Measurements from ENCODE around the gene AZI2. TPM values are rescaled to one million over a fixed set of nuclear protein-coding genes. Genes with fewer than 3 reads are reported as not detected.

The AZI2 gene
- total RNA-seq, 1 experiment from 2014 or later = 27.0 TPM

- H3K27me3 ChIP-seq (ENCODE audit: control insufficient read depth, insufficient read depth, low read length) = no peaks in the 10 kb centered on the region
- H3K36me3 ChIP-seq (replicated peaks; ENCODE audit: control insufficient read depth, insufficient read depth, low read length) = peaks cover 1% of the 10 kb centered on the region; the same call in 1 of the 2 replicates
- no peak overlapping the region for H3K4me3 ChIP-seq (ENCODE audit: insufficient read depth, low read depth, low read length)
- no peak for DNase-seq
These were observed 22.1 kb downstream of the AZI2 start for GRCh38 chr3:28326458-28326926.

- no peak for DNase-seq
- H3K36me3 ChIP-seq (replicated peaks; ENCODE audit: control insufficient read depth, insufficient read depth, low read length) = peaks cover 1% of the 10 kb centered on the region
- no peak overlapping the region for H3K4me3 ChIP-seq (ENCODE audit: insufficient read depth, low read depth, low read length)
- H3K27me3 ChIP-seq (ENCODE audit: control insufficient read depth, insufficient read depth, low read length) = no peaks in the 10 kb centered on the region
These were observed 26.2 kb downstream of the AZI2 start for GRCh38 chr3:28322464-28322863.

- H3K4me3 ChIP-seq (ENCODE audit: insufficient read depth, low read depth, low read length) = no peak overlapping the region
- DNase-seq = no peak
- H3K27me3 ChIP-seq (ENCODE audit: control insufficient read depth, insufficient read depth, low read length) = no peaks in the 10 kb centered on the region
These were observed 27.6 kb downstream of the AZI2 start for GRCh38 chr3:28320981-28321380.

GRCh38 chr3:28317438-28318022, 31.1 kb downstream of the AZI2 start:
- Histone ChIP-seq H3K36me3 (replicated peaks; ENCODE audit: control insufficient read depth, insufficient read depth, low read length) (no peaks in the 10 kb centered on the region; the same call in 1 of the 2 replicates), H3K4me3 (ENCODE audit: insufficient read depth, low read depth, low read length) (no peak overlapping the region), H3K27me3 (ENCODE audit: control insufficient read depth, insufficient read depth, low read length) (no peaks in the 10 kb centered on the region)
- DNase-seq = peak; percentile 16

More at GRCh38 chr3:28320981-28321380, 27.6 kb downstream of the AZI2 start:
- no peaks in the 10 kb centered on the region; the same call in 1 of the 2 replicates for H3K36me3 ChIP-seq (replicated peaks; ENCODE audit: control insufficient read depth, insufficient read depth, low read length)

- Histone ChIP-seq H3K27me3 (ENCODE audit: control insufficient read depth, insufficient read depth, low read length) (no peaks in the 10 kb centered on the region), H3K36me3 (replicated peaks; ENCODE audit: control insufficient read depth, insufficient read depth, low read length) (no peaks in the 10 kb centered on the region; the same call in 1 of the 2 replicates), H3K4me3 (ENCODE audit: insufficient read depth, low read depth, low read length) (no peak overlapping the region)
- DNase-seq = no peak
These were observed 32.4 kb downstream of the AZI2 start for GRCh38 chr3:28316226-28316625.

GRCh38 chr3:28315711-28316110, 32.9 kb downstream of the AZI2 start:
- H3K36me3 ChIP-seq (replicated peaks; ENCODE audit: control insufficient read depth, insufficient read depth, low read length) = no peaks in the 10 kb centered on the region; the same call in 1 of the 2 replicates
- no peak overlapping the region for H3K4me3 ChIP-seq (ENCODE audit: insufficient read depth, low read depth, low read length)
- no peak for DNase-seq
- H3K27me3 ChIP-seq (ENCODE audit: control insufficient read depth, insufficient read depth, low read length) = no peaks in the 10 kb centered on the region

- no peaks in the 10 kb centered on the region for H3K36me3 ChIP-seq (replicated peaks; ENCODE audit: control insufficient read depth, insufficient read depth, low read length)
- no peak overlapping the region for H3K4me3 ChIP-seq (ENCODE audit: insufficient read depth, low read depth, low read length)
- no peaks in the 10 kb centered on the region for H3K27me3 ChIP-seq (ENCODE audit: control insufficient read depth, insufficient read depth, low read length)
- DNase-seq = no peak
These were observed 40.4 kb downstream of the AZI2 start for GRCh38 chr3:28308196-28308595.

- Histone ChIP-seq H3K4me3 (ENCODE audit: insufficient read depth, low read depth, low read length) (no peak overlapping the region), H3K27me3 (ENCODE audit: control insufficient read depth, insufficient read depth, low read length) (no peaks in the 10 kb centered on the region)
- no peak for DNase-seq
These were observed 46.9 kb downstream of the AZI2 start for GRCh38 chr3:28301688-28302087.

GRCh38 chr3:28300345-28300962, 48.2 kb downstream of the AZI2 start:
- H3K36me3 ChIP-seq (replicated peaks; ENCODE audit: control insufficient read depth, insufficient read depth, low read length) = no peaks in the 10 kb centered on the region
- DNase-seq = no peak
- H3K27me3 ChIP-seq (ENCODE audit: control insufficient read depth, insufficient read depth, low read length) = no peaks in the 10 kb centered on the region
- H3K4me3 ChIP-seq (ENCODE audit: insufficient read depth, low read depth, low read length) = no peak overlapping the region

More at GRCh38 chr3:28301688-28302087, 46.9 kb downstream of the AZI2 start:
- no peaks in the 10 kb centered on the region for H3K36me3 ChIP-seq (replicated peaks; ENCODE audit: control insufficient read depth, insufficient read depth, low read length)

- H3K27me3 ChIP-seq (ENCODE audit: control insufficient read depth, insufficient read depth, low read length) = no peaks in the 10 kb centered on the region
- no peak overlapping the region for H3K4me3 ChIP-seq (ENCODE audit: insufficient read depth, low read depth, low read length)
- no peaks in the 10 kb centered on the region for H3K36me3 ChIP-seq (replicated peaks; ENCODE audit: control insufficient read depth, insufficient read depth, low read length)
- DNase-seq = no peak
These were observed 48.9 kb downstream of the AZI2 start for GRCh38 chr3:28299705-28300104.

GRCh38 chr3:28295898-28296490, 52.6 kb downstream of the AZI2 start:
- Histone ChIP-seq H3K4me3 (ENCODE audit: insufficient read depth, low read depth, low read length) (no peak overlapping the region), H3K36me3 (replicated peaks; ENCODE audit: control insufficient read depth, insufficient read depth, low read length) (no peaks in the 10 kb centered on the region), H3K27me3 (ENCODE audit: control insufficient read depth, insufficient read depth, low read length) (no peaks in the 10 kb centered on the region)
- DNase-seq = no peak

GRCh38 chr3:28294667-28295413, 53.8 kb downstream of the AZI2 start:
- Histone ChIP-seq H3K27me3 (ENCODE audit: control insufficient read depth, insufficient read depth, low read length) (no peaks in the 10 kb centered on the region), H3K36me3 (replicated peaks; ENCODE audit: control insufficient read depth, insufficient read depth, low read length) (no peaks in the 10 kb centered on the region; the same call in 1 of the 2 replicates), H3K4me3 (ENCODE audit: insufficient read depth, low read depth, low read length) (no peak overlapping the region)
- DNase-seq = no peak

GRCh38 chr3:28292622-28293021, 56.0 kb downstream of the AZI2 start:
- DNase-seq = no peak
- H3K27me3 ChIP-seq (ENCODE audit: control insufficient read depth, insufficient read depth, low read length) = no peaks in the 10 kb centered on the region
- H3K4me3 ChIP-seq (ENCODE audit: insufficient read depth, low read depth, low read length) = no peak overlapping the region
- H3K36me3 ChIP-seq (replicated peaks; ENCODE audit: control insufficient read depth, insufficient read depth, low read length) = no peaks in the 10 kb centered on the region; the same call in 1 of the 2 replicates

- DNase-seq = peak; percentile 7
- Histone ChIP-seq H3K36me3 (replicated peaks; ENCODE audit: control insufficient read depth, insufficient read depth, low read length) (no peaks in the 10 kb centered on the region; the same call in 1 of the 2 replicates), H3K4me3 (ENCODE audit: insufficient read depth, low read depth, low read length) (no peak overlapping the region), H3K27me3 (ENCODE audit: control insufficient read depth, insufficient read depth, low read length) (no peaks in the 10 kb centered on the region)
These were observed 57.0 kb downstream of the AZI2 start for GRCh38 chr3:28291577-28291976.
